ENCODE measurements around the gene VAPB.

- TF ChIP-seq, protein P1, sequence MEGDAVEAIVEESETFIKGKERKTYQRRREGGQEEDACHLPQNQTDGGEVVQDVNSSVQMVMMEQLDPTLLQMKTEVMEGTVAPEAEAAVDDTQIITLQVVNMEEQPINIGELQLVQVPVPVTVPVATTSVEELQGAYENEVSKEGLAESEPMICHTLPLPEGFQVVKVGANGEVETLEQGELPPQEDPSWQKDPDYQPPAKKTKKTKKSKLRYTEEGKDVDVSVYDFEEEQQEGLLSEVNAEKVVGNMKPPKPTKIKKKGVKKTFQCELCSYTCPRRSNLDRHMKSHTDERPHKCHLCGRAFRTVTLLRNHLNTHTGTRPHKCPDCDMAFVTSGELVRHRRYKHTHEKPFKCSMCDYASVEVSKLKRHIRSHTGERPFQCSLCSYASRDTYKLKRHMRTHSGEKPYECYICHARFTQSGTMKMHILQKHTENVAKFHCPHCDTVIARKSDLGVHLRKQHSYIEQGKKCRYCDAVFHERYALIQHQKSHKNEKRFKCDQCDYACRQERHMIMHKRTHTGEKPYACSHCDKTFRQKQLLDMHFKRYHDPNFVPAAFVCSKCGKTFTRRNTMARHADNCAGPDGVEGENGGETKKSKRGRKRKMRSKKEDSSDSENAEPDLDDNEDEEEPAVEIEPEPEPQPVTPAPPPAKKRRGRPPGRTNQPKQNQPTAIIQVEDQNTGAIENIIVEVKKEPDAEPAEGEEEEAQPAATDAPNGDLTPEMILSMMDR (conservative IDR thresholded peaks at IDR 0.05): no peak
- no peak for TF ChIP-seq ZFX (IDR thresholded peaks at IDR 0.05)
These were observed 39.5 kb upstream of the VAPB start for GRCh38 chr20:58349570-58349969.

All from C4-2B (cell line).